HEK293 (cell line): Measurements from ENCODE around the gene PYROXD2.
A peak's percentile ranks its signal among the peaks of the same experiment; 100 is the strongest.

Experiments
- CTCF ChIA-PET: fragments of 350-600 bp; formaldehyde crosslinking; extraction: SDS; loops from one replicate; lab custom pipeline; 2021; ENCODE audit warnings: antibody characterized with exemption; lab: Yijun Ruan, JAX
- POLR2A ChIA-PET: fragments of 300-600 bp; formaldehyde crosslinking; extraction: SDS; loops from one replicate; lab custom pipeline; 2020; ENCODE audit warnings: antibody characterized with exemption, inconsistent platforms; lab: Yijun Ruan, JAX
- H3K27ac ChIP-seq: fragments of 200-500 bp; sonication (Bioruptor generic); 2 replicates; pipeline ENCODE4 v1.5.1; 2014; ENCODE audit warnings: low read depth, low read length, control low read depth, inconsistent platforms; ENCODE audit errors: extremely low read depth
- H3K36me3 ChIP-seq, 2 experiments: fragments of 200-500 bp in 1 of 2; sonication (Bioruptor generic) in 1 of 2; 1 replicate in 1 of 2; 2 replicates in 1 of 2; pipeline ENCODE4 v1.5.1; 2014 to 2017; ENCODE audit warnings: inconsistent platforms in 2 of 2, low read length in 2 of 2; ENCODE audit not compliant: control insufficient read depth in 2 of 2, insufficient read depth in 1 of 2
- H3K4me1 ChIP-seq: fragments of 200-500 bp; sonication (Bioruptor generic); 2 replicates; pipeline ENCODE4 v1.5.1; 2014; ENCODE audit warnings: mild to moderate bottlenecking, low read length, inconsistent platforms; ENCODE audit not compliant: control insufficient read depth, insufficient read depth
- H3K4me3 ChIP-seq: 2 replicates; pipeline ENCODE4 v1.5.1; 2011; ENCODE audit warnings: low read depth, mild to moderate bottlenecking, control low read depth, low read length, moderate library complexity
- H3K9me3 ChIP-seq: fragments of 200-500 bp; sonication (Bioruptor generic); 2 replicates; pipeline ENCODE4 v1.5.1; 2014; ENCODE audit warnings: low read depth, low read length, inconsistent platforms; ENCODE audit not compliant: control insufficient read depth, insufficient read depth
- GLIS2 ChIP-seq: fragments of 450-650 bp; formaldehyde crosslinking; IDR thresholded peaks from 2 replicates; pipeline ENCODE4 v1.5.1; 2016; ENCODE audit warnings: missing biosample characterization, missing genetic modification characterization
- KLF9 ChIP-seq: fragments of 450-650 bp; formaldehyde crosslinking; IDR thresholded peaks from 2 replicates; pipeline ENCODE4 v1.5.1; 2016; ENCODE audit warnings: missing biosample characterization, missing genetic modification characterization, low read depth
- TRIM28 ChIP-seq: IDR thresholded peaks from 2 replicates; pipeline ENCODE4 v1.6.1; 2011; ENCODE audit warnings: low read length, control low read depth, borderline replicate concordance
- ZNF146 ChIP-seq: fragments of 450-650 bp; formaldehyde crosslinking; IDR thresholded peaks from 2 replicates; pipeline ENCODE4 v1.5.1; 2016; ENCODE audit warnings: missing biosample characterization, missing genetic modification characterization
- ZNF155 ChIP-seq: fragments of 450-650 bp; formaldehyde crosslinking; IDR thresholded peaks from 2 replicates; pipeline ENCODE4 v1.5.1; 2016; ENCODE audit warnings: missing biosample characterization, missing genetic modification characterization
- ZNF184 ChIP-seq: fragments of 450-650 bp; IDR thresholded peaks from 2 replicates; pipeline ENCODE4 v1.5.1; 2018; ENCODE audit warnings: missing biosample characterization, mild to moderate bottlenecking, missing genetic modification characterization
- ZNF248 ChIP-seq: fragments of 450-650 bp; formaldehyde crosslinking; IDR thresholded peaks from 2 replicates; pipeline ENCODE4 v1.5.1; 2017; ENCODE audit warnings: missing biosample characterization, missing genetic modification characterization
- ZNF274 ChIP-seq, 2 experiments: fragments of 200-500 bp in 1 of 2; fragments of 450-650 bp in 1 of 2; sonication (Bioruptor generic) in 1 of 2; formaldehyde crosslinking in 1 of 2; IDR thresholded peaks; 2 replicates each; pipeline versions ENCODE4 v1.5.1 to v1.6.1; 2014 to 2016; ENCODE audit warnings: borderline replicate concordance in 1 of 2, inconsistent platforms in 1 of 2, low read length in 1 of 2, missing biosample characterization in 1 of 2, missing genetic modification characterization in 1 of 2
- ZNF404 ChIP-seq: fragments of 450-650 bp; formaldehyde crosslinking; IDR thresholded peaks from 2 replicates; pipeline ENCODE4 v1.5.1; 2017; ENCODE audit warnings: missing biosample characterization, missing genetic modification characterization
- ZNF416 ChIP-seq: fragments of 450-650 bp; formaldehyde crosslinking; IDR thresholded peaks from 2 replicates; pipeline ENCODE4 v1.5.1; 2016; ENCODE audit warnings: missing biosample characterization, missing genetic modification characterization
- ZNF510 ChIP-seq: fragments of 450-650 bp; formaldehyde crosslinking; IDR thresholded peaks from 2 replicates; pipeline ENCODE4 v1.5.1; 2018; ENCODE audit warnings: mild to moderate bottlenecking, missing genetic modification characterization, missing biosample characterization; ENCODE audit not compliant: insufficient replicate concordance
- ZNF660 ChIP-seq: fragments of 450-650 bp; IDR thresholded peaks from 2 replicates; pipeline ENCODE4 v1.5.1; 2018; ENCODE audit warnings: missing biosample characterization, mild to moderate bottlenecking, missing genetic modification characterization
- ZNF747 ChIP-seq: fragments of 450-650 bp; formaldehyde crosslinking; IDR thresholded peaks from 2 replicates; pipeline ENCODE4 v1.5.1; 2016; ENCODE audit warnings: missing biosample characterization, missing genetic modification characterization
- ZNF768 ChIP-seq: fragments of 450-650 bp; formaldehyde crosslinking; IDR thresholded peaks from 2 replicates; pipeline ENCODE4 v1.5.1; 2018; ENCODE audit warnings: missing biosample characterization, mild to moderate bottlenecking, missing genetic modification characterization
- TF ChIP-seq, protein P1 (sequence below): fragments of 450-650 bp; formaldehyde crosslinking; IDR thresholded peaks from 2 replicates; pipeline ENCODE4 v1.5.1; 2016; ENCODE audit warnings: missing biosample characterization, missing genetic modification characterization, borderline replicate concordance

The PYROXD2 gene

DNA sequence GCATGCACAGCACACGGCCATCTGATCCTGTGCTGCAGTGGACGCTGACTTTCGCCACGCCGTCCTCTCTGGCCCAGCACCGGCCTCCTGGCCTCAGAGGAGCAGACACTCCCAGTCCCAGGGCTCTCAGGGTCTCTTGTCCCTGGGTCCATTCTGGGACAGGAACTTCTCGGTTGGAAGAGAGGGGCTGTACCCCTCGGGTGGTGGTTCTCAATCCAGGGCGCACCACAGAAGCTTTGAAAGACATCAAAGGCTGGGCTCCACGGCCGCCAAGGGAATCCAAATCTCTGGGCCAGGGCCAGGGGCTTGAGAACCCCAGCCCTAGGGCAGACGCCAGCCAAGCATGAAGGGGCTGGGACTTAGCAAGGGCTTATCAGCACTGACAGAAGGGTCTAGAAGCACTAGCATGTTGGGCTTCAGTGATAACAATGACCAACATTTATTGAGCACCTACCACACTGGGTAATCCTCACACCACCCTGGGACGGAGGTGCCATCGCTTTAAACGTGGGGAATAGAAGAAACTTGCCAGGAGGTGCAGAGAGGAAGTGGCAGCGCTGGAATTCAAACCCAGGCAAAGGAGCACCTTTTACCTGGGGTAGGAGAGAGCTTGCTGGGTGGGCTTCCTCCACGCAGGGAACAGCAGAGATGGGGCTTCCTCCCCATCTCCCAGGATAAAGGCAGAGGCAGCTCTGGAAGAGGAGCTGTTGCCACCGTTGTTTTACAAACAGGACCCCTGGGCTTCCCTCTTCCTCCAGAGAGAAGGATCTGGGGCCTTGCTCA, 1.8 kb upstream of the PYROXD2 start:
- no peak overlapping the region for H3K27ac ChIP-seq
- H3K4me3 ChIP-seq: no peak overlapping the region
- TF ChIP-seq ZNF146 (tag by site-specific recombination): no peak
- TF ChIP-seq, protein P1, sequence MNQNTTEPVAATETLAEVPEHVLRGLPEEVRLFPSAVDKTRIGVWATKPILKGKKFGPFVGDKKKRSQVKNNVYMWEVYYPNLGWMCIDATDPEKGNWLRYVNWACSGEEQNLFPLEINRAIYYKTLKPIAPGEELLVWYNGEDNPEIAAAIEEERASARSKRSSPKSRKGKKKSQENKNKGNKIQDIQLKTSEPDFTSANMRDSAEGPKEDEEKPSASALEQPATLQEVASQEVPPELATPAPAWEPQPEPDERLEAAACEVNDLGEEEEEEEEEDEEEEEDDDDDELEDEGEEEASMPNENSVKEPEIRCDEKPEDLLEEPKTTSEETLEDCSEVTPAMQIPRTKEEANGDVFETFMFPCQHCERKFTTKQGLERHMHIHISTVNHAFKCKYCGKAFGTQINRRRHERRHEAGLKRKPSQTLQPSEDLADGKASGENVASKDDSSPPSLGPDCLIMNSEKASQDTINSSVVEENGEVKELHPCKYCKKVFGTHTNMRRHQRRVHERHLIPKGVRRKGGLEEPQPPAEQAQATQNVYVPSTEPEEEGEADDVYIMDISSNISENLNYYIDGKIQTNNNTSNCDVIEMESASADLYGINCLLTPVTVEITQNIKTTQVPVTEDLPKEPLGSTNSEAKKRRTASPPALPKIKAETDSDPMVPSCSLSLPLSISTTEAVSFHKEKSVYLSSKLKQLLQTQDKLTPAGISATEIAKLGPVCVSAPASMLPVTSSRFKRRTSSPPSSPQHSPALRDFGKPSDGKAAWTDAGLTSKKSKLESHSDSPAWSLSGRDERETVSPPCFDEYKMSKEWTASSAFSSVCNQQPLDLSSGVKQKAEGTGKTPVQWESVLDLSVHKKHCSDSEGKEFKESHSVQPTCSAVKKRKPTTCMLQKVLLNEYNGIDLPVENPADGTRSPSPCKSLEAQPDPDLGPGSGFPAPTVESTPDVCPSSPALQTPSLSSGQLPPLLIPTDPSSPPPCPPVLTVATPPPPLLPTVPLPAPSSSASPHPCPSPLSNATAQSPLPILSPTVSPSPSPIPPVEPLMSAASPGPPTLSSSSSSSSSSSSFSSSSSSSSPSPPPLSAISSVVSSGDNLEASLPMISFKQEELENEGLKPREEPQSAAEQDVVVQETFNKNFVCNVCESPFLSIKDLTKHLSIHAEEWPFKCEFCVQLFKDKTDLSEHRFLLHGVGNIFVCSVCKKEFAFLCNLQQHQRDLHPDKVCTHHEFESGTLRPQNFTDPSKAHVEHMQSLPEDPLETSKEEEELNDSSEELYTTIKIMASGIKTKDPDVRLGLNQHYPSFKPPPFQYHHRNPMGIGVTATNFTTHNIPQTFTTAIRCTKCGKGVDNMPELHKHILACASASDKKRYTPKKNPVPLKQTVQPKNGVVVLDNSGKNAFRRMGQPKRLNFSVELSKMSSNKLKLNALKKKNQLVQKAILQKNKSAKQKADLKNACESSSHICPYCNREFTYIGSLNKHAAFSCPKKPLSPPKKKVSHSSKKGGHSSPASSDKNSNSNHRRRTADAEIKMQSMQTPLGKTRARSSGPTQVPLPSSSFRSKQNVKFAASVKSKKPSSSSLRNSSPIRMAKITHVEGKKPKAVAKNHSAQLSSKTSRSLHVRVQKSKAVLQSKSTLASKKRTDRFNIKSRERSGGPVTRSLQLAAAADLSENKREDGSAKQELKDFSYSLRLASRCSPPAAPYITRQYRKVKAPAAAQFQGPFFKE (tag by site-specific recombination): no peak
- no peak for TF ChIP-seq ZNF510 (tag by site-specific recombination)
- TF ChIP-seq, all 188 proteins: peak for 0
- no peaks in the 10 kb centered on the region for H3K9me3 ChIP-seq
- peaks cover 6% of the 10 kb centered on the region for H3K4me1 ChIP-seq
- ChIA-PET POLR2A (no interaction called here), CTCF (no interaction called here)
- peaks cover 0 to 40% of the 10 kb centered on the region in 2 experiments; a peak in 1 of 3 replicates for H3K36me3 ChIP-seq

DNA sequence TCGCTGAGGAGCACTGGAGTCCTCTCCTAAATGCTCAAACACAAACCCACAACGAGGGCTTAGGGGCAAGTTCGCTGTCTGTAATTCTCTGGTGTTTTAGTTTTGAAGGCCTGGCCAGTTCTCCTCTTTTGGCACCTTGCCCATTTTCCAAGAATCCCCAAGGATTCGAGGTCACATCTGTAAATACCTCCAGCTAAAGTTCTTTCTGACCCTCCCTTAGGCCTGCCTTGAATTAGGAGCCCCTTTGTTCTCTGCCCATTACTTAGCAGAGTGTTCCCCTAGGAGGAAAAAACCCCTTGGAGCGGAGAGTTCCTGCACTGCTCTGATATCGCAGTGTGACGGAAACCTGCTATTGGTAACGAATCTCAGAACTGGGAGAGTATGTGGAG, 743 bp upstream of the PYROXD2 start:
- POLR2A ChIA-PET: interaction anchor here (0.5 to 1.4 kb wide), 4 partner anchors 10 to 312 kb away, joined by 3 to 5 read pairs (median 3); no protein-coding TSS in a partner anchor
- Histone ChIP-seq H3K4me1 (peaks cover 6% of the 10 kb centered on the region), H3K36me3 (peaks cover 0 to 32% of the 10 kb centered on the region in 2 experiments; a peak in 1 of 3 replicates)
- TF ChIP-seq ZNF510 (tag by site-specific recombination) (no peak), GLIS2 (tag by site-specific recombination) (no peak), ZNF248 (tag by site-specific recombination) (no peak), KLF9 (tag by site-specific recombination) (no peak), ZNF768 (tag by site-specific recombination) (no peak), ZNF155 (tag by site-specific recombination) (no peak), ZNF416 (tag by site-specific recombination) (no peak), ZNF660 (0 out of 2 replicates have a peak, but pooled peaks have one; percentile 35), TRIM28 (no peak), ZNF184 (tag by site-specific recombination) (0 out of 2 replicates have a peak, but pooled peaks have one; percentile 37), ZNF404 (no peak), ZNF274 (IDR thresholded peaks at IDR 0.05; ENCODE audit: low read length) (no peak), ZNF274 (tag by site-specific recombination; IDR thresholded peaks at IDR 0.05; ENCODE audit: borderline replicate concordance) (no peak), ZNF747 (tag by site-specific recombination) (no peak)
- TF ChIP-seq, all 188 proteins: peak for 2
- H3K9me3 ChIP-seq: no peaks in the 10 kb centered on the region
- H3K4me3 ChIP-seq: no peak overlapping the region
- no peak overlapping the region for H3K27ac ChIP-seq
- CTCF ChIA-PET: interaction anchor here (0.6 kb wide), 1 partner anchor 362 kb away, joined by 3 read pairs; no protein-coding TSS in a partner anchor
